KMS-11 (cell line): Measurements from ENCODE around the gene SPAG4.

ENCODE experiments used
- H2AFZ ChIP-seq: fragments of 200-600 bp; sonication (generic); 2 replicates; pipeline ENCODE4 v1.6.1; 2016; ENCODE audit warnings: antibody characterized with exemption, mixed run types, low read depth
- H3K27ac ChIP-seq: fragments of 200-600 bp; sonication (generic); 2 replicates; pipeline ENCODE4 v1.6.1; 2016; ENCODE audit warnings: mild to moderate bottlenecking, mixed run types
- H3K27me3 ChIP-seq: fragments of 200-600 bp; sonication (generic); 2 replicates; pipeline ENCODE4 v1.6.1; 2017; ENCODE audit warnings: mild to moderate bottlenecking, low read depth, mixed run types, moderate library complexity; ENCODE audit not compliant: insufficient read depth
- H3K36me3 ChIP-seq: fragments of 200-600 bp; sonication (generic); 2 replicates; pipeline ENCODE4 v1.6.1; 2017; ENCODE audit warnings: mild to moderate bottlenecking, mixed run types; ENCODE audit not compliant: insufficient read depth
- H3K4me1 ChIP-seq: fragments of 200-600 bp; sonication (generic); 2 replicates; pipeline ENCODE4 v1.6.1; 2016; ENCODE audit warnings: mild to moderate bottlenecking, low read depth, mixed run types; ENCODE audit not compliant: poor library complexity, severe bottlenecking
- H3K4me2 ChIP-seq: fragments of 200-600 bp; sonication (generic); 2 replicates; pipeline ENCODE4 v1.7.0; 2016; ENCODE audit warnings: mild to moderate bottlenecking, mixed run types
- H3K4me3 ChIP-seq: fragments of 200-600 bp; sonication (generic); IDR thresholded peaks from 2 replicates; pipeline ENCODE4 v1.6.1; 2017; ENCODE audit warnings: low read depth, low read length, mixed read lengths; ENCODE audit not compliant: insufficient read depth
- H3K79me2 ChIP-seq: fragments of 200-600 bp; sonication (generic); 2 replicates; pipeline ENCODE4 v1.6.1; 2016; ENCODE audit warnings: low read depth, mixed run types; ENCODE audit not compliant: insufficient read depth
- H3K9ac ChIP-seq: fragments of 200-600 bp; sonication (generic); 2 replicates; pipeline ENCODE4 v1.6.1; 2016; ENCODE audit warnings: mild to moderate bottlenecking, mixed run types
- H4K20me1 ChIP-seq: fragments of 200-600 bp; sonication (generic); 2 replicates; pipeline ENCODE4 v1.6.1; 2016; ENCODE audit warnings: mild to moderate bottlenecking, mixed run types; ENCODE audit not compliant: insufficient read depth
- CTCF ChIP-seq: fragments of 200-600 bp; sonication (generic); conservative IDR thresholded peaks from 2 replicates; pipeline ENCODE4 v1.6.1; 2017; ENCODE audit warnings: low read depth, mild to moderate bottlenecking, antibody characterized with exemption, low read length, moderate library complexity, mixed read lengths

The SPAG4 gene

GRCh38 chr20:35588397-35588796 lies 27.2 kb upstream of the SPAG4 start:
- H2AFZ ChIP-seq, result no peak overlapping the region
- no peaks in the 10 kb centered on the region for H4K20me1 ChIP-seq
- no peaks in the 10 kb centered on the region for H3K36me3 ChIP-seq
- H3K4me3 ChIP-seq, result no peak overlapping the region
- no peaks in the 10 kb centered on the region for H3K27me3 ChIP-seq
- no peak overlapping the region for H3K27ac ChIP-seq
- TF ChIP-seq CTCF, result no peak
- H3K4me2 ChIP-seq, result no peak overlapping the region
- H3K79me2 ChIP-seq, result no peaks in the 10 kb centered on the region
- peaks cover 33% of the 10 kb centered on the region for H3K4me1 ChIP-seq
- H3K9ac ChIP-seq, result no peak overlapping the region

- Histone ChIP-seq H3K79me2 (no peaks in the 10 kb centered on the region), H3K4me1 (peaks cover 44% of the 10 kb centered on the region), H4K20me1 (no peaks in the 10 kb centered on the region), H3K27me3 (no peaks in the 10 kb centered on the region), H3K27ac (peak overlapping the region; percentile 52), H3K4me3 (no peak overlapping the region), H3K9ac (no peak overlapping the region; the same call in 1 of the 2 replicates), H3K4me2 (peak overlapping the region; percentile 61), H3K36me3 (no peaks in the 10 kb centered on the region), H2AFZ (peak overlapping the region; percentile 36)
- TF ChIP-seq CTCF, result no peak
These were observed 23.2 kb upstream of the SPAG4 start for GRCh38 chr20:35592339-35592974.

GRCh38 chr20:35595456-35595855 lies 20.2 kb upstream of the SPAG4 start:
- H3K9ac ChIP-seq, result no peak overlapping the region
- no peak overlapping the region for H3K4me3 ChIP-seq
- no peaks in the 10 kb centered on the region for H3K79me2 ChIP-seq
- no peaks in the 10 kb centered on the region for H3K36me3 ChIP-seq
- H3K27me3 ChIP-seq, result no peaks in the 10 kb centered on the region
- H3K27ac ChIP-seq, result no peak overlapping the region
- H2AFZ ChIP-seq, result no peak overlapping the region
- peaks cover 55% of the 10 kb centered on the region for H3K4me1 ChIP-seq
- H4K20me1 ChIP-seq, result no peaks in the 10 kb centered on the region
- H3K4me2 ChIP-seq, result no peak overlapping the region
- no peak for TF ChIP-seq CTCF

GRCh38 chr20:35595901-35596300 lies 19.7 kb upstream of the SPAG4 start:
- H3K4me3 ChIP-seq, result no peak overlapping the region
- no peaks in the 10 kb centered on the region for H3K36me3 ChIP-seq
- no peak overlapping the region for H3K4me2 ChIP-seq
- H3K27ac ChIP-seq, result no peak overlapping the region
- H4K20me1 ChIP-seq, result no peaks in the 10 kb centered on the region
- peaks cover 50% of the 10 kb centered on the region for H3K4me1 ChIP-seq
- no peak overlapping the region for H3K9ac ChIP-seq
- no peak overlapping the region for H2AFZ ChIP-seq
- H3K79me2 ChIP-seq, result no peaks in the 10 kb centered on the region
- no peaks in the 10 kb centered on the region for H3K27me3 ChIP-seq
- no peak for TF ChIP-seq CTCF
